ENCODE data around the gene ATRNL1.

ATRNL1 gene

DNA sequence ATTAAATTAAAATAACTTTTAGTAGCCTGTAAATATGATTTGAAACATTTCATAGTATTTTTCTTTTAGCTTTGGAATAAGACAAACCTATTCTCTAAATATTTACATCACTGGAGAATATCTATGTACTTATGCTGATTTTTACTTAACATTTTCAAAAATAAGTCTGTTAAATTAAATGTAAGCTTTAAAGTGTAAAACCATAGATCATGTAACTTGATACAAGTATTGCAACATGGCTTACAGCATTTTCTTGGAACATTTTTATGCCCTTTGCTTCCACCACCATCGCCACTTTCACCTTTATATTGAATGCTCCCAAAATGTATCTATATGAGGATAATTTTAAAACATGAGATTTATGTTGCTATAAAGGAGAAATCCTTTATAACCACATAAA lies 752.8 kb downstream of the ATRNL1 start:
- no peak overlapping the region for H3K27ac Mint-ChIP-seq
- H3K9me3 Mint-ChIP-seq = no peaks in the 10 kb centered on the region
- no peaks in the 10 kb centered on the region for H3K27me3 Mint-ChIP-seq (ENCODE audit: low read depth)
- no peak overlapping the region for H3K4me3 Mint-ChIP-seq
- H3K36me3 Mint-ChIP-seq (ENCODE audit: low read depth) = no peaks in the 10 kb centered on the region
- no peaks in the 10 kb centered on the region for H3K4me1 Mint-ChIP-seq (ENCODE audit: low read depth)

DNA sequence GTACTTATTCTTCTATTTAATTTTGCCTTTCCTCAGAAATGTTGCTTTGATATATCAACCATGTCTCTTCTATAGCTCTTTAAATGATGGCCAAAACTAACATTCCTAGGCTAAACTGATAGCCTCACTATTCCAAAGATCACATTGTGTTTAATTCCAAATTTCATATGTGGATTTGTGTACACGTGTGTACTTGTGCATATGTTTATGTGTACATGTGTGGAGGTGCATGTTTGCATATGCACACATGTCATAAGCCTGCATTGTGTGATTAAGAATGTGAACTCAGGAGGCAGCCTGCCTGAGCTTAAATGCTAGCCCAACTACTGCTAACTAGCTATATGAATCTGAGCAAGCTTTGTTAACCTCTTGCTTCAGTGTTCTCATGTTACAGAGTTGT lies 753.4 kb downstream of the ATRNL1 start:
- H3K27ac Mint-ChIP-seq = no peak overlapping the region
- H3K36me3 Mint-ChIP-seq (ENCODE audit: low read depth) = no peaks in the 10 kb centered on the region
- H3K4me1 Mint-ChIP-seq (ENCODE audit: low read depth) = no peaks in the 10 kb centered on the region
- no peak overlapping the region for H3K4me3 Mint-ChIP-seq
- no peaks in the 10 kb centered on the region for H3K9me3 Mint-ChIP-seq
- no peaks in the 10 kb centered on the region for H3K27me3 Mint-ChIP-seq (ENCODE audit: low read depth)

DNA sequence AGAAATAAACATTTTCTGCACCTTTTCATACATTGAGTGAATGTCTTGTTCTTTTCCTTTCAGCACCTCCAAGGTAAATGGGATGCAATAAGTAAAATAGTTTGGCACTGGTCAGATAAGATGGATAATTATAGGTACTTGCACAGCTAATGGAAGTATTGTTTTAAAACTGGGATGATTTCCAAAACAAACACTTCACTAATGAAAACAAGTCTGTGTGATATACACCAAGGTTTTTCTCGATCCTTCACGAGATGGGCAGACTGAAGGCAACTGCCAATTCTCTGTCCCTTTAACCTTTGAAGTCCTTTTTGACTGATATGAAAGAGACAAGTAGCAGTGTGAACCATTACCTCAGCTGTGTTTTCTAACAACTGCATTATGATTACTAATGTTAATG lies 756.0 kb downstream of the ATRNL1 start:
- Mint-ChIP-seq H3K36me3 (ENCODE audit: low read depth) (no peaks in the 10 kb centered on the region), H3K27me3 (ENCODE audit: low read depth) (no peaks in the 10 kb centered on the region), H3K4me3 (no peak overlapping the region), H3K27ac (no peak overlapping the region), H3K9me3 (no peaks in the 10 kb centered on the region), H3K4me1 (ENCODE audit: low read depth) (no peaks in the 10 kb centered on the region)

DNA sequence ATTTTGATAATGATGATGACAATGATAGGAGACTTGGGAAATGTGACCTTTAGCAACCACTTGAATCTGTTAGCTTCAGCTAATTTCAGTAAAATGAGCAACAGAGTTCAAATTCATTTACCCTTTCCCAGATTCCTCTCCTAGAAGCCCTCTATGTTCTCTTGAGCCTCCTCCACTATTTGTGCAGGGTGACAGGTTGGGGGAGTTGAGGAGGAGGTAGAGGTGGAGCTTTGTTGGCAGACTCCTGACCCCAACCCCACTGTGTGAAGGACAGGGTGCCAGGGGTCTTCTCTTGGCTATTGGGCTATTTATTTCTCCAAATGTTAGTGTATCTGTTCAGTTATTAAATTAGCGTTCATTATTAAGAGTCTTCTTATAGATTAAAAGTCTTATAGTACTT lies 757.5 kb downstream of the ATRNL1 start:
- H3K9me3 Mint-ChIP-seq = no peaks in the 10 kb centered on the region
- no peaks in the 10 kb centered on the region for H3K27me3 Mint-ChIP-seq (ENCODE audit: low read depth)
- H3K27ac Mint-ChIP-seq = no peak overlapping the region
- H3K4me1 Mint-ChIP-seq (ENCODE audit: low read depth) = no peaks in the 10 kb centered on the region
- no peak overlapping the region for H3K4me3 Mint-ChIP-seq
- no peaks in the 10 kb centered on the region for H3K36me3 Mint-ChIP-seq (ENCODE audit: low read depth)

DNA sequence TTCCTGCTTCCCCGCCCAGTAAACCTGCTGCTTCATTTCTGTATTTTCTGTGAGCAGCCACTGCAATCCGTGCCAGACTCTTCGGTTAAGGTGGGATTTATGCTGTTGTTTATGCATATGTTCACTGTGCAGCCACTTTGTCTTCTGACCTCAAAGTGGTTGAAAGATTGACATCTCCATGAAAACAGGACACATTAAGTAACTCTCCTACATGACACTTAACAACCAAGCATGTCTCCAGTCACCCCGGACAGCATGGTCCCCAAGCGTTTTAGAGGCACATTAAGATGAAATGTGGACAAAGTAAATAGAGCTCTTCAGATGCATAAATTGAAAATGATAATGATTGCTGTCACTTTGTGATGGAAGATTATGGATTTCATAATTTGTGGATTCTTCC lies 758.5 kb downstream of the ATRNL1 start:
- Mint-ChIP-seq H3K4me1 (ENCODE audit: low read depth) (no peaks in the 10 kb centered on the region), H3K9me3 (no peaks in the 10 kb centered on the region), H3K27me3 (ENCODE audit: low read depth) (no peaks in the 10 kb centered on the region), H3K36me3 (ENCODE audit: low read depth) (no peaks in the 10 kb centered on the region), H3K27ac (no peak overlapping the region), H3K4me3 (no peak overlapping the region)

DNA sequence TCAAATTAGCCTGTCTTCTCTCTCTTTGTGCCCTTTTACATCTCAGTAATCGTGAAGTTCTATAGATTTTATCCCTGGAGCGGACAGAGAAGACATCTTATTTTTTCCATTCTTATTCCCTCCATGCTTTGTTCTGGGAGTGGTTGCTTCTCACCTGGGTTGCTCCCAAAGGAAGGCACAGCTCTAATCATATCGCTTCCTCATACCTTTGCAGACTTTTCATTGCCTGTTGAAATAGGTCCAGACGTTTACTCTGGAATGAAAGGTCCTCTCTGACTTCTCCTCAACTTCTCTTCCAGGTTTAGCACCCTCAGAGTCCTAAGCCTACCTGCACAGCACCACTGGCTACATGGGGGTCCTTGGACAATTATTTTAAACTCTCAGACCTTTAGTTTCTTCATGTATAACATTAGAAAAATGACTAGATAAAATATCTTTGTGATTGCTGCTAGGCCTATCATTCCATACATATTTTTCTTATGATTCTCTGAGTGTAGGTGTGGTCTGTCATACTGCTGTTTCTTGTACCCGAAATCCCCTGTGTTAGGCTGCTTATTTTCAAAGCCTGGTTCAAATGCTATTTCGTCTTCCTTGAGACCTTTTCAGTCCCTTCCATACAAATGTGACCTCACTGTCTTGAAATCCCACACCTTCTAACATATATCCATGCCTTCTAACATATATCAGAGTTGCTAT lies 761.7 kb downstream of the ATRNL1 start:
- Mint-ChIP-seq H3K4me3 (no peak overlapping the region), H3K9me3 (no peaks in the 10 kb centered on the region), H3K27me3 (ENCODE audit: low read depth) (no peaks in the 10 kb centered on the region), H3K4me1 (ENCODE audit: low read depth) (no peaks in the 10 kb centered on the region), H3K27ac (no peak overlapping the region), H3K36me3 (ENCODE audit: low read depth) (no peaks in the 10 kb centered on the region)

DNA sequence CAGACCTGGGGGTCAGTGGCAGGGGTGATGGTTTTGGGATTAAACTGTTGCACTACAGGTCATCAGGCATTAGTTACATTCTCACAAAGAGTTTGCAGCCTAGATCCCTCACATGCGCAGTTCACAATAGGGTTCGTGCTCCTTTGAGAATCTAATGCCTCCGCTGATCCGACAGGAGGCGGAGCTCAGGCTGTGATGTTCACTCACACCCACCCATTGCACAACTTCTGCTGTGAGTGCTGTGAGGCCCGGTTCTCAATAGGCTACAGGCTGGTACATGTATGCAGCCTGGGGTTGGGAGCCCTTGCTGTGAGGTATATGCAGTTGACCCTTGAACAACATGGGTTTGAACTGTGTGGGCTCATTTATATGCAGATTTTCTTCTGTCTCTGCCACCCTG lies 763.4 kb downstream of the ATRNL1 start:
- Mint-ChIP-seq H3K27ac (no peak overlapping the region), H3K27me3 (ENCODE audit: low read depth) (no peaks in the 10 kb centered on the region), H3K4me3 (no peak overlapping the region), H3K4me1 (ENCODE audit: low read depth) (no peaks in the 10 kb centered on the region), H3K9me3 (no peaks in the 10 kb centered on the region), H3K36me3 (ENCODE audit: low read depth) (no peaks in the 10 kb centered on the region)

DNA sequence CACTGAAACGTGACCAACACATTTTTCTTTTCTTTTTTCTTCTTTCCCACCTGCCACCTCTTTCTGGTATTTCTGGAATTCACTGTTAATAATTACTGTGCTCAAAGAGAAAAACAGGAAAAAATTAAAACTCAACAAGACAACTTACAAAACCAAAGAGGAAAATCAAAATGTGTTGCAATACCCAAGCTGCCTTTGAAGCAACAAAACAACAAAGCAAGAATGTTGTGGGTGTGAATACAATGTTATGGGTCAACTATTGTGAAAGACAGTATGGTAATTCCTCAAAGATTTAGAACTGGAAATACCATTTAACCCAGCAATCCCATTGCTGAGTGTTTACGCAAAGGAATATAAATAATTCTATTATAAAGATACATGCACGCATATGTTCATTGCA lies 764.7 kb downstream of the ATRNL1 start:
- H3K27me3 Mint-ChIP-seq (ENCODE audit: low read depth) = no peaks in the 10 kb centered on the region
- no peaks in the 10 kb centered on the region for H3K4me1 Mint-ChIP-seq (ENCODE audit: low read depth)
- no peaks in the 10 kb centered on the region for H3K9me3 Mint-ChIP-seq
- no peaks in the 10 kb centered on the region for H3K36me3 Mint-ChIP-seq (ENCODE audit: low read depth)
- H3K4me3 Mint-ChIP-seq = no peak overlapping the region
- no peak overlapping the region for H3K27ac Mint-ChIP-seq

DNA sequence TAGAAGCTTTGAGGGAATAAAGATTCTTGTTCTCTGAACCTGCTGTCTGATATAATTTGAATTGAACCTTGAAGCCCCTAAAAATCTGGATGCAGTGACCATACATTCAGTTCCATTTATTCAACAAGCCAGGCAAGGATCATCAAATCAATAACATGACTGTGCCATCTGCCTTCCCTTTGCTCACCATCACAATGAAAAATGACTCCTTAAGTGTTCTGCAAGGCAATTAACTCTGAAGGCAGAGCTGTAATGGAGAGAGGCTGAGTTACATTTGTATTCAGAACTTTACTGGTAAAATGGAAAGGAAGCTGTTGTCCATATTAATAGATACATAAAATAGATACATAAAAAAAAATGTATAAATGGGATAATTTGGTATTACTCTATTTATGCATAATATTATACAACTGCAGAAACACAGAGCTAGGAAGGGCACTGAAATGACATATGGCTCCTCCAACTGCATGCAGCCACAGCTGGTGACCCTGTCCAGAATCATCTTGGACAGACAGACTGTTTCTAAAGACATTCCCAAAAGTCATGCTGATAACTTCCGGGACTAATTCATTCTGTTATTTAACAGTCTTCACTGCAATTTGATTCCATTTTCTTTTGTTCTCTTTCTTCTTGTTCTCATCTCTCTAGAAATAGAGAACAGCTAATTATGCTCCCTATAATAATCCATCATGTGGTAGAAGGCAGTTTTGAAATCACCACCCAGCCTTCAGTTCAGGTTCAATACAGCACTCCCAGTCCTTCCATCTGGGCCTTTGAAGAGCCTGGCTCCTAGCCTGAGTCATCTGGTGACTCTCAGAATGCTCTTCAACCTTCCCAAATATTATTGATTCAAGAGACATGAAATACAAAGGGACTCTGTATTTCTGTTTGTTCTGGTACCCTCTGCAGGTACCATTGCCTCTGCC lies 767.3 kb downstream of the ATRNL1 start:
- Mint-ChIP-seq H3K4me1 (ENCODE audit: low read depth) (no peaks in the 10 kb centered on the region), H3K9me3 (no peaks in the 10 kb centered on the region), H3K36me3 (ENCODE audit: low read depth) (no peaks in the 10 kb centered on the region), H3K4me3 (no peak overlapping the region), H3K27me3 (ENCODE audit: low read depth) (no peaks in the 10 kb centered on the region), H3K27ac (no peak overlapping the region)

DNA sequence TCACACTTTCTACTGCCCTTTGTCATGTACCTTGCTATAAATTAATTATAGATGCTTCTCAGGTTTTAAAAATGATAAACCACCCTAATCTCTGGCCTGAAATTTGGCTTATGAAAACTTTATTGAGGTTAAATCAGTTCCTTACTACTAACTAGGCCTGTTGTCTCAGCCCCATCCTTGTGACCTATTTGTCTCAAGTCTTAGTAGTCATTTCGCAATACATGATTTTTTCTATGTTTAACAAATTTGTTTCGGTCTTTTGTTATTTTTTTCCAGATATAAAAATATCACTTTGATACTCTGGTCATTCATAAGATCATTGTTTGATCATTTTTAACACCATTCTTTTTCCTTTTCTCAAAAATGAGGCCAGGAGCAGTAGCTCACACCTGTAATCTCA lies 768.3 kb downstream of the ATRNL1 start:
- Mint-ChIP-seq H3K27ac (no peak overlapping the region), H3K36me3 (ENCODE audit: low read depth) (no peaks in the 10 kb centered on the region)

DNA sequence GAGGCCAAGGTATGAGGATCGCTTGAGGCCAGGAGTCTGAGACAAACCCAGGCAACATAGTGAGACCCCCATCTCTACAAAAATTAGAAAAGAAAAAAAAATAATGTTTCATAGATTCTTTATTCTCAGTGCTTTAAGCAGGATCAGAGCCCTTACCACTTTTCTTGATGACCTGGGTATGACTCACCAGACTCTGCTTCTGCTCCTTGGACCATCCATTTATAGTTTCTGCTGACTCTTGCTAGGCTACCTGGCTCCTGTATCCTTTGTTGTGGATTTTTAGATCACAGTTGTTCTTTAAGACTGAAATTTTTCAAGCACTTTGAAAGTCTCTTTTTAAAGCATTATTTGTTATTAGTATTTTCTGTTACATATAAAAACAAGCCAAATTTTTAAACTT lies 768.7 kb downstream of the ATRNL1 start:
- Mint-ChIP-seq H3K9me3 (no peaks in the 10 kb centered on the region), H3K27ac (no peak overlapping the region), H3K27me3 (ENCODE audit: low read depth) (no peaks in the 10 kb centered on the region), H3K36me3 (ENCODE audit: low read depth) (no peaks in the 10 kb centered on the region), H3K4me1 (ENCODE audit: low read depth) (no peaks in the 10 kb centered on the region), H3K4me3 (no peak overlapping the region)

More for the DNA sequence above, 768.3 kb downstream of the ATRNL1 start:
- H3K27me3 Mint-ChIP-seq (ENCODE audit: low read depth) = no peaks in the 10 kb centered on the region
- no peaks in the 10 kb centered on the region for H3K9me3 Mint-ChIP-seq
- no peaks in the 10 kb centered on the region for H3K4me1 Mint-ChIP-seq (ENCODE audit: low read depth)
- no peak overlapping the region for H3K4me3 Mint-ChIP-seq

DNA sequence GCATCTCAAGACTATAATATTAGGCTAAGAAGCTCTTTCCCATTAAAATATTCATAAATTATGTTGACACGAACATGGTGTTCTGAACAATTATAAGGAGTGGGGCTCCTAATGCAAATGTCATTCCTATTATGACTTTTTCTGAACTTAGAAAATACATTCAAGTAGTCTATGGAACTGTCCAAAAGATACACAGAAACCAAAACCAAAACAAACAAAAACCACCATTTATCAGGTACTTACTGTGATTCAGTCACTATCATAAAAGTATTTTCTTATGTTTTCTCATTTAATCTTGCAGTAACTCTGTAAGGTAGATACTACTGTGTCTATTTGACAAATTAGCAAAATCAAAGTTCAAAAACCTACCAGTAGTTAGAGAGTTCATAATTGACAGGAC lies 773.0 kb downstream of the ATRNL1 start:
- no peak overlapping the region for H3K4me3 Mint-ChIP-seq
- H3K27me3 Mint-ChIP-seq (ENCODE audit: low read depth) = no peaks in the 10 kb centered on the region
- H3K27ac Mint-ChIP-seq = no peak overlapping the region
- H3K9me3 Mint-ChIP-seq = no peaks in the 10 kb centered on the region
- no peaks in the 10 kb centered on the region for H3K4me1 Mint-ChIP-seq (ENCODE audit: low read depth)
- H3K36me3 Mint-ChIP-seq (ENCODE audit: low read depth) = no peaks in the 10 kb centered on the region

DNA sequence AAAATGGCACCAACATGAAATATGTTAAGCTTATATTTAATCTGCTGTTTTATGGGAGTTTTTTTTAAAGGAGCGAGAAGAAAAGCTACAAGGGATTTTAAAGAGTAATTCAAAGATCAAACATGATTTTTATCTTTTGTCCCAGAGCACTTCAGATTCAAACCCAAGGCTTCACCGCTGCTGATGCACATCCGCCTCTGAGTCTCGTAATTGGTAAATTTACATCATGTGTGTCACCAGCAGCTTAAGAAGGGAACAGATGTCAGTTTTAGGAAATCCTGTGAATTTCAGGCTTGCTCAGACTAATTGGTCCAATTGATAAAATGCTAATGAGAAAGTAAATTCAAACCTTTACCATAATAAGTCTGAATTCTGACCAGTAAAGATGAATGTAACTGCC lies 773.5 kb downstream of the ATRNL1 start:
- Mint-ChIP-seq H3K4me1 (ENCODE audit: low read depth) (no peaks in the 10 kb centered on the region), H3K9me3 (no peaks in the 10 kb centered on the region), H3K27me3 (ENCODE audit: low read depth) (no peaks in the 10 kb centered on the region), H3K4me3 (no peak overlapping the region), H3K27ac (no peak overlapping the region), H3K36me3 (ENCODE audit: low read depth) (no peaks in the 10 kb centered on the region)

DNA sequence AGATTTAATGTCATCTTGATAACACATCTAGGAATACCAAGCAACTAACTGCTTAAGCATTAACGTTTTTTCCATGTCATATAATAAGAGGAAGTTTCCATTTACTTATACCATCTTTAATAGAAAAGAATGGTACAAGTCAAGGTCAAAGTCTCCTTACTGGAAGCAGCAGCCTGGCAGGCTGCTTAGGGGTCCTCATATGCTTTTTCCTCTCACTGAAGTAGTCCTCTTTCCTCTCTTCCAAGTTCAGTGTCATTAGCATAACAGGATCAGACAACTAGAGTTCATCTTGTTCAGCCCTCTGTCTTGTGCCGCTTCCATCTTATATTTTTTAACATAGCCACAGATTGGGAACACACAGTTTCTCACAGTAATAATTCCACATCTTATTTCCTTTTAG lies 774.1 kb downstream of the ATRNL1 start:
- no peaks in the 10 kb centered on the region for H3K4me1 Mint-ChIP-seq (ENCODE audit: low read depth)
- H3K27ac Mint-ChIP-seq = no peak overlapping the region
- H3K27me3 Mint-ChIP-seq (ENCODE audit: low read depth) = no peaks in the 10 kb centered on the region
- H3K4me3 Mint-ChIP-seq = no peak overlapping the region
- H3K9me3 Mint-ChIP-seq = no peaks in the 10 kb centered on the region
- H3K36me3 Mint-ChIP-seq (ENCODE audit: low read depth) = no peaks in the 10 kb centered on the region

DNA sequence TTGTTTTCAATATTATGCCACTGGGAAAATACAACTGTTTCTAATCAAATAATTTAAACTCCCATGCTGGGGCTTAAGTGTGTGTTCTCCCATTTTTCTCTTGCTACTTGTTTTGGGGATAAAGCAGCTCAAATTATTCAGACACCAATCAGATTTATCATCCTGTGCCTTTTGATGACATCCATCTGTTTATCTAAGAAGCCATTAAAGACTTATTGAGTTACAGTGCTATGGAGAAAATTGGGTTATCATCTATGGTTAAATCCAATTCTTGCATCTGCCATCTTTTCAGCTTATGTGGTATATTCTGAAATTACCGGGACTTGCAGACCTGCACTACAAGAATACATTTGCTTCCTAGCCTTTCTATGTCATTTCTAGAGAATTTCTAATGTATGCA lies 778.7 kb downstream of the ATRNL1 start:
- H3K27ac Mint-ChIP-seq = no peak overlapping the region
- no peak overlapping the region for H3K4me3 Mint-ChIP-seq
- no peaks in the 10 kb centered on the region for H3K9me3 Mint-ChIP-seq
- no peaks in the 10 kb centered on the region for H3K36me3 Mint-ChIP-seq (ENCODE audit: low read depth)
- H3K4me1 Mint-ChIP-seq (ENCODE audit: low read depth) = no peaks in the 10 kb centered on the region
- no peaks in the 10 kb centered on the region for H3K27me3 Mint-ChIP-seq (ENCODE audit: low read depth)

Data from T-helper 1 cell treated with Interleukin-12 subunit alpha and Interleukin-12 subunit beta and Interleukin-4 antibody, amounts not matched to agents 30 μg/mL and 1 μg/mL, for 36 hours (primary cell).